Activated CD8-positive, alpha-beta T cell treated with anti-CD3 and anti-CD28 coated beads for 36 hours (primary cell): Measurements from ENCODE around the gene ATG9B. TPM values are rescaled to one million over a fixed set of nuclear protein-coding genes. Genes with fewer than 3 reads are reported as not detected.

Source experiments
- ATAC-seq: fragments of 200-7000 bp; cut with Tn5 transposase; one replicate; pipeline ENCODE4 v1.10.0; 2021; ENCODE audit warnings: mild to moderate bottlenecking, moderate library complexity
- CTCF ChIA-PET: fragments of 350-600 bp; sonication (Branson Sonifier 250); formaldehyde crosslinking; loops from one replicate; lab custom pipeline; 2021; ENCODE audit warnings: antibody characterized with exemption; lab: Charles Lee
- POLR2A ChIA-PET: fragments of 350-600 bp; sonication (Branson Sonifier 250); formaldehyde crosslinking; loops from one replicate; lab custom pipeline; 2021; ENCODE audit warnings: antibody characterized with exemption; lab: Charles Lee
- DNase-seq: peaks from one replicate; pipeline ENCODE4 v3.0.0-alpha.2; 2020
- H3K27ac Mint-ChIP-seq: one replicate; pipeline ENCODE4 v1.8.0; 2021; ENCODE audit warnings: mild to moderate bottlenecking, mixed read lengths
- H3K27me3 Mint-ChIP-seq: one replicate; pipeline ENCODE4 v1.8.0; 2021; ENCODE audit warnings: mixed read lengths
- H3K36me3 Mint-ChIP-seq: one replicate; pipeline ENCODE4 v1.8.0; 2021; ENCODE audit warnings: low read depth, mixed read lengths
- H3K4me1 Mint-ChIP-seq: one replicate; pipeline ENCODE4 v1.8.0; 2021; ENCODE audit warnings: low read depth, mixed read lengths
- H3K4me3 Mint-ChIP-seq: one replicate; pipeline ENCODE4 v1.8.0; 2021; ENCODE audit warnings: mild to moderate bottlenecking, moderate library complexity, mixed read lengths
- H3K9me3 Mint-ChIP-seq: one replicate; pipeline ENCODE4 v1.8.0; 2021; ENCODE audit warnings: mixed read lengths
- intact Hi-C: fragments of 100-400 bp; cut with micrococcal nuclease; formaldehyde crosslinking; loops from one replicate; pipeline ENCODE4 v1.10.0; 2022
- total RNA-seq, 2 experiments: library from RNA; stranded (reverse); gene quantifications; one replicate each; pipeline ENCODE4 v1.2.3, GENCODE V29; 2021
- TF ChIP-seq, protein P1 (sequence below): fragments of 200-600 bp; IDR thresholded peaks from one replicate; pipeline ENCODE4 v1.8.0; 2022; ENCODE audit warnings: antibody characterized with exemption, mild to moderate bottlenecking

Gene ATG9B
- total RNA-seq, 2 experiments from 2014 or later: 12.6 to 14.0 TPM

DNA sequence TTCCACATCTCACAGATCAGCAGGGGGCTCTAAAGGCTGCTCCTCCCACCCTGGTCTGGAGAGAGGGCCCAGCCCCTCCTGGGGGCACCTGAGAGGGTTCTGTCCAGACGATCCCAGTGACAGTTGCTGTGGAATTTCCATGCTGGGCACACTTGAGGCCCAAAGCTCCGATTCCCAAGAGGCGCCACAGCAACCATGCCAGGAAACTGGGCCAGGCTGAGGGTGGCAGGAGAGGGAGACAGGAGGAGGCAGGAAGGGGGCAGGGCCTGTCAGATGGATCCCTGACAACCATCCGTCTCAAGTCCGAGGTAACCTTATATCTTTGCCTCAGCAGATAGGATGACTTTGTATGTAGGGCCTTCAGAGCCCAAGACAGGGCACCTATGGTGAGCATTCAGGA lies 37.7 kb downstream of the ATG9B start:
- ChIA-PET POLR2A (no interaction called here), CTCF (interaction anchor here (0.8 to 6.0 kb wide), 26 partner anchors 8 to 222 kb away, joined by 3 to 96 read pairs (median 5); no protein-coding TSS in a partner anchor)
- ATAC-seq (no peak), DNase-seq (no peak)
- TF ChIP-seq, protein P1, sequence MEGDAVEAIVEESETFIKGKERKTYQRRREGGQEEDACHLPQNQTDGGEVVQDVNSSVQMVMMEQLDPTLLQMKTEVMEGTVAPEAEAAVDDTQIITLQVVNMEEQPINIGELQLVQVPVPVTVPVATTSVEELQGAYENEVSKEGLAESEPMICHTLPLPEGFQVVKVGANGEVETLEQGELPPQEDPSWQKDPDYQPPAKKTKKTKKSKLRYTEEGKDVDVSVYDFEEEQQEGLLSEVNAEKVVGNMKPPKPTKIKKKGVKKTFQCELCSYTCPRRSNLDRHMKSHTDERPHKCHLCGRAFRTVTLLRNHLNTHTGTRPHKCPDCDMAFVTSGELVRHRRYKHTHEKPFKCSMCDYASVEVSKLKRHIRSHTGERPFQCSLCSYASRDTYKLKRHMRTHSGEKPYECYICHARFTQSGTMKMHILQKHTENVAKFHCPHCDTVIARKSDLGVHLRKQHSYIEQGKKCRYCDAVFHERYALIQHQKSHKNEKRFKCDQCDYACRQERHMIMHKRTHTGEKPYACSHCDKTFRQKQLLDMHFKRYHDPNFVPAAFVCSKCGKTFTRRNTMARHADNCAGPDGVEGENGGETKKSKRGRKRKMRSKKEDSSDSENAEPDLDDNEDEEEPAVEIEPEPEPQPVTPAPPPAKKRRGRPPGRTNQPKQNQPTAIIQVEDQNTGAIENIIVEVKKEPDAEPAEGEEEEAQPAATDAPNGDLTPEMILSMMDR: no peak
- no peaks in the 10 kb centered on the region for H3K36me3 Mint-ChIP-seq
- H3K27ac Mint-ChIP-seq: no peak overlapping the region
- peaks cover 15% of the 10 kb centered on the region for H3K4me1 Mint-ChIP-seq
- intact Hi-C loops: loop anchor here (10.0 kb wide), 1 partner anchor 202 kb away; no protein-coding TSS in a partner anchor
- peaks cover 14% of the 10 kb centered on the region for H3K9me3 Mint-ChIP-seq
- H3K27me3 Mint-ChIP-seq: peaks cover 29% of the 10 kb centered on the region
- no peak overlapping the region for H3K4me3 Mint-ChIP-seq

- ATAC-seq (peak; percentile 65), DNase-seq (peak; percentile 78)
- Mint-ChIP-seq H3K4me1 (peaks cover 15% of the 10 kb centered on the region), H3K36me3 (no peaks in the 10 kb centered on the region), H3K27ac (no peak overlapping the region), H3K9me3 (peaks cover 12% of the 10 kb centered on the region), H3K27me3 (peaks cover 34% of the 10 kb centered on the region), H3K4me3 (no peak overlapping the region)
- TF ChIP-seq, protein P1: peak; percentile 75
- intact Hi-C loops: loop anchor here (10.0 kb wide), 1 partner anchor 201 kb away; no protein-coding TSS in a partner anchor
- CTCF ChIA-PET: interaction anchor here (0.8 to 6.0 kb wide), 34 partner anchors 8 to 536 kb away, joined by 3 to 96 read pairs (median 5); partner anchors contain the start of genes ABCB8 and GIMAP8
- POLR2A ChIA-PET: interaction anchor here (1.0 to 1.4 kb wide), 2 partner anchors 8 to 16 kb away, joined by 3 read pairs; no protein-coding TSS in a partner anchor
These were observed 38.2 kb downstream of the ATG9B start for GRCh38 chr7:150986099-150986512.

- ATAC-seq (no peak), DNase-seq (peak; percentile 54)
- H3K27ac Mint-ChIP-seq: no peak overlapping the region
- H3K36me3 Mint-ChIP-seq: no peaks in the 10 kb centered on the region
- ChIA-PET CTCF (interaction anchor here (0.6 to 6.0 kb wide), 19 partner anchors 9 to 214 kb away, joined by 3 to 96 read pairs (median 6); no protein-coding TSS in a partner anchor), POLR2A (interaction anchor here (0.6 kb wide), 1 partner anchor 598 kb away, joined by 3 read pairs; no protein-coding TSS in a partner anchor)
- TF ChIP-seq, protein P1: no peak
- peaks cover 47% of the 10 kb centered on the region for H3K27me3 Mint-ChIP-seq
- intact Hi-C loops: loop anchor here (10.0 kb wide), 1 partner anchor 199 kb away; no protein-coding TSS in a partner anchor
- peaks cover 22% of the 10 kb centered on the region for H3K4me1 Mint-ChIP-seq
- H3K4me3 Mint-ChIP-seq: no peak overlapping the region
- H3K9me3 Mint-ChIP-seq: no peaks in the 10 kb centered on the region
These were observed 40.4 kb downstream of the ATG9B start for GRCh38 chr7:150983893-150984368.

GRCh38 chr7:150982351-150982750 lies 41.9 kb downstream of the ATG9B start:
- H3K36me3 Mint-ChIP-seq: no peaks in the 10 kb centered on the region
- CTCF ChIA-PET: interaction anchor here (4.2 to 6.0 kb wide), 2 partner anchors 18 to 27 kb away, joined by 28 to 96 read pairs; no protein-coding TSS in a partner anchor

More at GRCh38 chr7:150982351-150982750, 41.9 kb downstream of the ATG9B start:
- Mint-ChIP-seq H3K9me3 (no peaks in the 10 kb centered on the region), H3K4me3 (no peak overlapping the region), H3K4me1 (peaks cover 18% of the 10 kb centered on the region), H3K27me3 (peaks cover 54% of the 10 kb centered on the region), H3K27ac (no peak overlapping the region)
- POLR2A ChIA-PET: no interaction called here
- ATAC-seq: no peak
- intact Hi-C loops: loop anchor here (10.0 kb wide), 1 partner anchor 198 kb away; no protein-coding TSS in a partner anchor
- DNase-seq: no peak
- TF ChIP-seq, protein P1: no peak
